Neural cell (in vitro differentiated cells): ENCODE measurements around the gene FGF1.

Experiments
- CTCF ChIP-seq: fragments of 450-650 bp; IDR thresholded peaks from 2 replicates; pipeline ENCODE4 v1.5.1; 2014; ENCODE audit warnings: antibody characterized with exemption, mild to moderate bottlenecking, moderate library complexity; ENCODE audit not compliant: poor library complexity, severe bottlenecking
- MXI1 ChIP-seq: fragments of 450-650 bp; conservative IDR thresholded peaks from 2 replicates; pipeline ENCODE4 v1.6.1; 2014; ENCODE audit warnings: antibody characterized with exemption, mild to moderate bottlenecking; ENCODE audit not compliant: poor library complexity, severe bottlenecking
- TAF1 ChIP-seq: IDR thresholded peaks from 2 replicates; pipeline ENCODE4 v1.6.1; 2012; ENCODE audit warnings: low read depth

- TF ChIP-seq CTCF (no peak), TAF1 (no peak), MXI1 (no peak)
Measured at GRCh38 chr5:142544071-142544753, 141.7 kb downstream of the FGF1 start.
